Choroid plexus epithelial cell (primary cell): Measurements from ENCODE around the gene TECRL.
A peak's percentile ranks its signal among the peaks of the same experiment; 100 is the strongest.

ENCODE experiments used
- DNase-seq: peaks from one replicate; pipeline ENCODE4 v3.0.0-alpha.2; 2010; ENCODE audit warnings: low read depth
- H3K4me3 ChIP-seq: 2 replicates; pipeline ENCODE4 v1.5.1; 2011; ENCODE audit warnings: low read depth, mild to moderate bottlenecking, control low read depth, low read length, moderate library complexity
- CTCF ChIP-seq: conservative IDR thresholded peaks from 2 replicates; pipeline ENCODE4 v1.5.1; 2011; ENCODE audit warnings: low read depth, mild to moderate bottlenecking, control low read depth, inconsistent platforms, low read length, moderate library complexity

Gene TECRL

GRCh38 chr4:64266263-64266662 lies 143.0 kb downstream of the TECRL start:
- TF ChIP-seq CTCF = no peak
- DNase-seq = no peak
- H3K4me3 ChIP-seq = no peak overlapping the region

DNA sequence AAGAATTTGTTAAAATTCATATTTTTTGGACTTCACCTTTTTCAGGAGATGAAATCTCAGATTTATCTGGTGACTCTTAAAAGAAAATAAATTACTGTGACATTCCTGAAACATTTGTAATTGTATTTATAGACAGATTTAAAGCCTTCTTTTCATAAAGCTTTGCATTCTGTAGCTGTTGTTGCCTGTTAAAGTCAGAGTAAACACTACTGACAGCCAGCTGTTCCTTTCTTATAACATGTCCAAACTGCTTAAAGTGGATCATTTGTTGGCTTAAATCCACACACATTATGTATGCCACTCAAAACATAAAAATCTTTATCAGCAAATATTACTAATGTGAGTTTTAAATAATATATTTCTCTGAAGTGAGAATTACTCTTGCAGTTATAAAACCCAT lies 157.5 kb downstream of the TECRL start:
- no peak for DNase-seq
- no peak for TF ChIP-seq CTCF

DNA sequence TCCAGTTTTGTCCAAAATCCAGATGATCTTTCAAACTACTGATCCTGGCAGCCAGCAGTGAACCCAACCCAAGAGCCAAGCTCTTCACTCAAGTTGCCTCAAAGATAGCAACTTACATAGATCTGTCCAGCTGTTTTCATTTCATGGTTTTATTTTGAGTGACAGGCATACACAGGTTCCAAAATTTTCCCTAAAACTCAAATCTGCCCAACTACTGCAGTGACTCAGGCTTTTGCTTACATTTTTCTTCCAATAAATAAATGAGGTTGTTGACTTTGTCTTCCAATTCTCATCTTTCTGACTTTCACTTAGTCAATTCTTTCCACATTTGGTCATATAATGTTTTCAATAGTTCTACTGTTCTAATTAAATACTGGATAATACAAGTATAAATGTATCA lies 158.8 kb downstream of the TECRL start:
- no peak overlapping the region for H3K4me3 ChIP-seq

More for the DNA sequence above, 157.5 kb downstream of the TECRL start:
- no peak overlapping the region for H3K4me3 ChIP-seq

DNA sequence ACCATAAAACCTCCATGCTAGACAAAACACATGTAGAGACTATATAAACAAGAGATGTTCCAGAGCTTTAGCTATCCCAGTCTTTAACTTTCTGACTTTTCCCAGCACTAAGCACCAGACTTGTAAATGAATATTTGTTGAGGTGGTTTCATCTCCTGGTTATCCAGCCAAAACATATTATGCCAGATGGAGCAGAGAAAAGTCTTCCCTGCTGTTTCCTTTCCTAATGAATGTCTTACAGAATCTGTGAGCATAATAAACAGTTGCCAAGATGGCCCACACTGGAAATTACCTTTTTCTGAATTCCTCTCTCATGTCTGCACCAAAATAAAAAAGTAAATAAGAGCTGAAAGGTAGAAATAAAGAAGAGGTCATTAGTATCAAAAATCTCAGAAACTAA lies 159.2 kb downstream of the TECRL start:
- no peak for TF ChIP-seq CTCF
- H3K4me3 ChIP-seq = no peak overlapping the region
- DNase-seq = no peak

More for the DNA sequence above, 158.8 kb downstream of the TECRL start:
- DNase-seq = no peak
- no peak for TF ChIP-seq CTCF

GRCh38 chr4:64248186-64248585 lies 161.1 kb downstream of the TECRL start:
- DNase-seq = no peak
- no peak for TF ChIP-seq CTCF

DNA sequence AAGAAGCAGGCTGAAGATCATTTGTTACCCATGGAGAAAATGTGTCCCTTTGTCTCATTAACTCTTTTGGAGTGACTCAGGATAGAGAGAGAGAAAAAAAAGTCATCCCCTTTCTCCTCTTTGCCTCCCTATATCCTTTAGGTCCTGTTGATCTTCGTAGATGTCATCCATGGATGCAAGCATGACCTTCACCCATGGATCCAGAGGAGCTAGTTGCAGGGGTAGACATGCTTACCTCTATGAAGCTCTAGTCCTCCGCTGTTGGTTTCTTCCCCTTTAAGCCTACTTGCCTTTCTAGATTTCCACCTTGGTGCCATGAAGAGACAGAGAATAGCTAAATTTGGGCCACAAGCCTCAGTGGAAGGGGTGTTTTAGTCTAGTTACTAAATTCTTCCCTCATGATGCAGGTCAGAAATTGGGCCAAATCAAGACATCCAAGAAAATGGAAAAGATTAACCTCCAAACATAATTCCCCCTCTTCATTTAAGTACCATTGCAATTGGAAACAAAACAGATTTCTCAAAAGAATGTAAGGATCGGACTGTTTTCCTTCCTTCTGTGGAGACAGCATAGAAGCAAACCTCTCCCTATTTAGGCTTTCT lies 178.4 kb downstream of the TECRL start:
- H3K4me3 ChIP-seq = no peak overlapping the region
- peak; percentile 33 for DNase-seq
- no peak for TF ChIP-seq CTCF

More at GRCh38 chr4:64248186-64248585, 161.1 kb downstream of the TECRL start:
- H3K4me3 ChIP-seq = no peak overlapping the region
